Measurements from ENCODE around the gene GTPBP3.

DNA sequence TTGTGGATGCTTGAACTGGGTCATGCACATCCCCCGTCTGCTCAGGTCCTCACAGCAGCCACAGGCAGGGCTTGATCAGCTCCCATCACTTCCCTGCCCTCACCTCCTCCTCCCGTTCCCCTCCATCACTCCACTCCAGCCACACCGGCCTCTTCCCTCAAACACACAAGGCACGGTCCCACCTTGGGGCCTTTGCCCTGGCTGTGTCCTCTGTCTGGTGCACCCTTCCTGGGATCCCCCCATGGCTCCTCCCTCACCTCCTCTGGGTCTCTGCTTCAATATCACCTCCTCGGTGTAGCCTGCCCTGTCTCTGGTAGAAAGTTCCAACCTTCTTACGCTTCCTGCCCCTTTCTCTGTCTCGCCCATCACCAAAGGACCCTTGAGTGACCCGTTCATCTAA lies 16.0 kb downstream of the GTPBP3 start:
- TF ChIP-seq, protein P1, sequence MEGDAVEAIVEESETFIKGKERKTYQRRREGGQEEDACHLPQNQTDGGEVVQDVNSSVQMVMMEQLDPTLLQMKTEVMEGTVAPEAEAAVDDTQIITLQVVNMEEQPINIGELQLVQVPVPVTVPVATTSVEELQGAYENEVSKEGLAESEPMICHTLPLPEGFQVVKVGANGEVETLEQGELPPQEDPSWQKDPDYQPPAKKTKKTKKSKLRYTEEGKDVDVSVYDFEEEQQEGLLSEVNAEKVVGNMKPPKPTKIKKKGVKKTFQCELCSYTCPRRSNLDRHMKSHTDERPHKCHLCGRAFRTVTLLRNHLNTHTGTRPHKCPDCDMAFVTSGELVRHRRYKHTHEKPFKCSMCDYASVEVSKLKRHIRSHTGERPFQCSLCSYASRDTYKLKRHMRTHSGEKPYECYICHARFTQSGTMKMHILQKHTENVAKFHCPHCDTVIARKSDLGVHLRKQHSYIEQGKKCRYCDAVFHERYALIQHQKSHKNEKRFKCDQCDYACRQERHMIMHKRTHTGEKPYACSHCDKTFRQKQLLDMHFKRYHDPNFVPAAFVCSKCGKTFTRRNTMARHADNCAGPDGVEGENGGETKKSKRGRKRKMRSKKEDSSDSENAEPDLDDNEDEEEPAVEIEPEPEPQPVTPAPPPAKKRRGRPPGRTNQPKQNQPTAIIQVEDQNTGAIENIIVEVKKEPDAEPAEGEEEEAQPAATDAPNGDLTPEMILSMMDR (IDR thresholded peaks at IDR 0.05 in 4 of 5, conservative IDR thresholded peaks at IDR 0.05 in 1 of 5): no peak
- no peak for TF ChIP-seq POLR2A (IDR thresholded peaks at IDR 0.05)
